ENCODE results near the gene SORCS1.
"Not testable (repeated sequence)": the region's sequence is repeated elsewhere in the genome, so short reads cannot be mapped to it uniquely, and the experiment has no call there.

SORCS1 gene

DNA sequence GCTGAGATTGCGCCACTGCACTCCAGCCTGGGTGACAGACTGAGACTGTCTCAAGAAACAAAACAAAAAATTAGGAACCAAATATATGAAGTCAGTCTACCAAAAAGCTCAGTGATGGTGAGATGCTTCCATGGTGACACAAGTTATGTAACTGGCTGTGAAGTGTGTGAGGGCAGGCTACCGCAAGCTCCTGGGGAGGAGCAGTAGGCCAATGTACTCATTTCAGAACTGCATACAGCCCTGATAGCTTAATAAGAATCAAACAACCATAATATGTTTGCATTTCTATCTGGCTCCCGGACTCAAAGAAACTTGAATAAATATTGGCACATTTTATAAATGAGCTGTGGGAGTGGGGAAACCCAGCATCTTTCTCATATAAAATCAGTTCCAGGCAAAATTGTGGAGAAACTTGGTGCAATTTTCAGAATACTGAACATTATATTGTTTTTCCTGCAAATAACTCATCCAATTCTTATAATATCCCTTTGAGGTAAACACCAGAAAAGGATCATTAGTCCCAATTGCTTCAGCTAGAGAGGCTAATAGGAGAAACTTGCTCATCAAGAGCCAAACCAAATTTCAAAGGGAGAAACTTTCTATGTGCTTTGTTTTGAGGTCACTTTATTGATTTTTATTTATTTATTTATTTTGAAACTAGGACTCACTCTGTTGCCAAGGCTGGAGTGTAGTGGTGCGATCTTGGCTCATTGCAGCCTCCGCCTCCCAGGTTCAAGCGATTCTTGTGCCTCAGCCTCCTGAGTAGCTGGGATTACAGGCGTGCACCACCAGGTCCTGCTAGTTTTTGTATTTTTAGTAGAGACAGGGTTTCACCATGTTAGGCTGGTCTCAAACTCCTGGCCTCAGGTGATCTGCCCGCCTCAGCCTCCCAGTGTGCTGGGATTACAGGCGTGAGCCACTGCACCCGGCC lies 127.0 kb downstream of the SORCS1 start:
- DNase-seq = no peak

DNA sequence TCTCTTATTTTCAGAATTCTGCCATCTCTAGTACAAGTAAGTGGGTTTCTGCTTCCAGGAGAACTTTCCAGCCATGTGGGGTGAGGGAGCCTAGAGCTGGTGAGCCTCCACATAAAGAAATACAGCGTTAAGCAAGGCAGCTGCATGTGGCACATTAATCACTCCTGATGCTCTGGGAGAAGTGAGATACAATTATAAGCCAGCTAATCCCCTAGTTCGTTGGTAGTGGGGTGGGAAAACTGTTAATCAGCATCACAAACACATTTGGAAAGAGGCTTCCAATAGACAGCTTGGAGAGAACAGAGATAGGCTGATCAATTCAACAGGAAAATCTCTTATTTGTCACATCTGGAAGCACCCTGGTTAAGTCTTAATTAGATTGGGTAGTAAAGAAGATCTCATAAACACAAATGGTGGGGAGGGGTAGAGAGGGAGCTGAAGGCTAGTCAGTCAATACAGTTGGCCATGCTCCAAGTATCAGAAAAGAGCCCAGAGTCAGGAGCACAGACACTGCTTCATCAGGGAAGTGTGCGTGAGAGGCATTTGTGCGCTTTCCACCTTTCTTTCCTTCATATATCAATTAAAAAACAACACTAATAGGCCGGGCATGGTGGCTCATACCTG lies 130.6 kb downstream of the SORCS1 start:
- DNase-seq = no peak

DNA sequence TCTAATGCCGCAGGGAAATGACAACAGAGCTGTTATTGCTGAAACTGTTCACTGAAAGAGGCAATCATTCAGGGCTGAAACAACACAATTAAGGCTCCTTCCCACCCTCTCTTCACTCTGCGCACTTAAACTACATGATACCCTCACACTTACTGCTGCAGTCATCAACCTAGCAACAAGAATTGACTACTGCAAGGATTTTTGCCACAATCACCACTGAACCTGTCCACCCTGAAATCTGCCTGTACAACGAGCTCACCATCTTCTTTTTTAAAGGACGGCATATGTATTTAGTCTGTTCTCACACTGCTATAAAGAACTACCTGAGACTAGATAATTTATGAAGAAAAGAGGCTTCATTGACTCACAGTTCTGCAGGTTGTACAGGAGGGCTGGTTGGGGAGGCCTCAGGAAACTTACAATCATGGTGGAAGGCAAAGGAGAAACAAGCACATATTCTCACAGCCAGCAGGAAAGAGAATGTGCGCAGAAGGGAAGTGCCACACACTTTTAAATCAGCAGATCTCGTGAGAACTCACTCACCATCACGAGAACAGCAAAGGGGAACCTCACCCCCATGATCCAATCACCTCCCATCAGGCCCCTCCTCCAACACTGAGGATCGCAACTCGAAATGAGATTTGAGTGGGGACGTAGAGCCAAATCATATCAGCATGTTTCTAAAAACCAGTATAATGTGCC lies 131.7 kb downstream of the SORCS1 start:
- no peak for DNase-seq

DNA sequence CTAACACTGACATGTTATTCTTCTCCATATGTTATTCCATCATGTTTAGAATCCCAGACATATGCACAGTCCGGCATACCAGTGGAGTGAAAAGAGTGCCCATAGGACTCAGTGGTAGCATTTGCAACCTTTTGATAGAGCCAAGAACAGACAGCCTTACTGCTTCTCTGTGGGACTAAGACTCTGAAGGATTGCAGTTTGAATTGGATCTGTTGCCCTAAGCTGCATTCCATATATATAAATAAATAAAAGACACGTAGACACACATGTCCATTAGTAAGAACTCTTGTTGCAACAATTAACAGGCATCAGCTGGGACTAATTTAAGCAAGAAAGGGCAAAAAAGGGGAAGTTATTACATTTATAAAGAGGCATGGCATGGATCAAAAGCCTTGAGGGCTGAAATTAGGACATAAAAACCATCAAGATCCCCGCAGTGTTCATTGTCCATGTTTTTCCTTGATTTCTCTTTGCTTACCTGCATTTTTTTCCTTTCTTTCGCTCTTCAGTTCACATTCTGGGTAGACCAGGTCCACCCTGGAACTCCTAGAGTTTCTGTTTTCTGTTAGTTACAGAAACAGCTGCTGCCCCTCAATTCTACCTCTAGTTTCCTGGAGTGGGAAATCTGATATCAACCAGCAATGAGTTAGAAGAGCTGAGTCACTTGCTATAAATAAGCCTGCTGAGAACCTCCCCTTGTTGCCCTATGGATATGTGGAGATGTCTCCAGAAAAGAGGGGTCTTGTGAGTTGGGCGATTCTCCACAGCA lies 132.4 kb downstream of the SORCS1 start:
- DNase-seq = no peak

DNA sequence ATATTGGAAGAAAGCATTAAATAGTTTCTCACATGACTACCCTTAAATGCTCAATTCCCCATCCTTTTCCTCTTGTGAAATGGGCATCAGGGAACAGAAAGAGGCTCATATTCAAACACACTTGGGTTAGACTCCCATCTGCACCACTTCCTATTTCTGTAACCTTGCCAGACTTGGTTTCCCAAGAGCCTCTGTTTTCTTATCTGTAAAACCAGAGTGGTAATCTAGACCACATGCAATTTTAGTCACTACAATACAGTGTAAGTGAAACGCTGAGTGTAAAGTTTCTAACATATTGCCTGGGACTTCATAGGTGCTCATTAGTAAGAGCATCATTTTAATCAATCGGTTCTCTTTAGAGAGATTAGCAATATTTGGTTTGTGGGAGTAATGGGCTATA lies 136.3 kb downstream of the SORCS1 start:
- DNase-seq = peak; percentile 14 to 15

DNA sequence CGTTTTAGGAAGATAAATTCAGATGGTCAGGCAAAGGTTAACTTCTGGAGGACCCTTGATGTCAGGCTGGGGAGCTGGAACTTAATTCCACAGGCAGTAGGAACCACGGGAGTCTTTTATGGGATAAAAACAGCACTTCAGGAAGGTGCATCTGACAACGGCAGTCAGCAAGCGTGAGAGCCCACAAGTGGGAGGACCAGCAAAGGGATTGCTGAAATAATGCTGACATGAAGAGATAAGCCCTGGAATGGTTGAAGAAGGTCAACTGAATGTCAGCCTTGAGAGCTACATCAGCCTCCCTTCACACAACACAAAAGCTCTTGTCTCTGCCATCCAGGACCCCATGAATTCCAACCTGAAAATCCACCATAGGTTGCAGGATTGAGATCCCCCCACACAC lies 138.8 kb downstream of the SORCS1 start:
- no peak for DNase-seq

DNA sequence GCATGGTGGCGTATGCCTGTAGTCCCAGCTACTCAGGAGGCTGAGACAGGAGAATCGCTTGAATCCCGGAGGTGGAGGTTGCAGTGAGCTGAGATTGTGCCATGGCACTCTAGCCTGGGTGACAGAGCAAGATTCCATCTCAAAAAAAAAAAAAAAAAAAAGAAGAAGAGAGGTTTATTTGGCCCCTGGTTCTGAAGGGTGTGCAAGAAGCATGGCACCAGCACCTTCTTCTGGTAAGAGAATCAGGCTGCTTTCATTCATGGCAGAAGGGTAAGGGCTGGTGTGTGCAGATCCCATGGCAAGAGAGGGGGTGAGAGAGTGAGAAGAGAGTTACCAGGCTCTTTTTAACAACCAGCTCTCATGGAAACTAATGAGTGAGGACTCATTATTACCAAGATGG lies 140.5 kb downstream of the SORCS1 start:
- DNase-seq = not testable (repeated sequence)

DNA sequence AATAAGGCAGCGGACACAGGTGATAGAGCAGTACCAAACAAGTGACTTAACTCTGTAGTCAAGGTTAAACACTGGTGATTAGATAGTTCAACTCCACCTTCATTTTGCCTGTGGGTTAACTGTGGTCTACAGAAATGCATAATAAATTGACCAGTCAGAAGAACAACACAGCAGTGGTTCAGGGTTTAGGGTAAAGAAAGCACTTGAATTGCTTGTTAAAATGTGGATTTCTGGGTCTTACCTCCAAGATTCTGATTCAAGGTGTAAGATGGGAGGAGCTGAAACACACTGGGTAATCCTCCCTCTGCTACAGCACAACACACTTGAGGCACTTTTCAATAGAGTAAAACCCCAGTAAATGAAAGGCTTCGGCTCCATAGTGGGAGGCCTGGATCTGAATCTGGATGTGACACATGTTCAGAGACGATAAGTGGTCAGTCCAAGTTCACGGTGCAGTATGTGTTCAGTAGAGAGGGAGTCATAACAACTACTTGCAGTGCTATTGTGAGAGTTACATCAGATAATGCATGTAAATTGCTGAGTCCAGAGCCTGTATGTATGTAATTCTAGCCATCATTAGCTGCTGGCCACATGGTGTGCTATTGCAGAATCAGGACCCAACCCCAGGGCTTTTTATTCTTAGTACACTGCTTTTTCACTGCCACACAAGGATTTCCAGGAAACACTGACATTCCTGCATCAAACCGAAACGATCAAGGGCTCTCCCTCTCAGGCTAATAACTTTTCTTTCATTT lies 141.7 kb downstream of the SORCS1 start:
- DNase-seq = no peak

DNA sequence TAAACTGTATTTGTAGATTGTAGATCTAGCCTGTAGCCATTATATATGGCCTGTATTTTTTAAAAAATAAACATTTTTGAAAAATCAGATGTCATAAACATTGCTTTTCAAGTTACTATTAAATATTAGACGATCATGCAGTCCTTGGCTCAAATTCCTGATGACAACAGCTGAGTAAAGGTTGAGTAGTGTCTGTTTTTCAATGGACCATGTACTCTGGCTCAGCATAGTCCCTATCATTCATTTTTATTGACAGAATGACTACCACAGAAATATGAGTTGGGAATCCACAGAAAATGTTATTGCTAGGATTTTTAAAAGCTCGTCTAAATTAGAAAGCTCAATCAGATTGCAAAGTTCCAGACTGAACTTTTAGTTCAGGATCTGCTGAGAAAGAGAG lies 145.4 kb downstream of the SORCS1 start:
- no peak for DNase-seq

DNA sequence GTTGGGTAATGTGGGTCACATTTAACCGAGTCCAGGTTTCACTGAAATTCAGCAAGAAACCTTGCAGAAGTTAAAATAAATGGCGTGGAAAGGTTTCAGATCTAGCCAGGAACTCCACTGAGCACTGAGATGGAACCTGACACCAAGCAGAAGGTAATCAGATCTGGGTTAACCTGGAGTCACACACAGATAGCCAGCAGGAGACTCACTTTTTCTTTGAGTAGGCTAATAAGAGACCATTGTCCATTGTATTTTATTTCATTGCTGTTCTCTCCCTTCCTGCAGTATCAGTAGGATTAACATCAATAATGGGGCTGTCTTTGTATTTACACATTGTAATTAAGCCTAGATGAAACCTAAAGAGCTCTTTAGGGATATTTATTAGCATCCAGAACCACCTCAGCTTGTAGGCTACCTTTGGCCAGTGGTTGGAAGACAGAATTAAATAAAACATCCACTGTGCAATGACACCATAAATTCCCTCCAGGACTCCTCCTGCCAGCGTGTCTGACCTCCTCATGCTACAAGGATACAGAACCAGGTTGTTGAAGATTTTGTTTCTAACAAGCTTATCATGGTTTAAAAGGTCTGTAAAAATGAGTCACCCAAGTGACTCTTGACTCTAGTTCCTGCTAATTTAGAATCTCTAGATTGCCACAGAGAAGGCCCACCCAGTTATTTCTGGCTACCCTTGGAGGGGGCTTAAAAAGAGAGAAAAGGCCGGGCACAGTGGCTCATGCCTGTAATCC lies 151.1 kb downstream of the SORCS1 start:
- no peak for DNase-seq

DNA sequence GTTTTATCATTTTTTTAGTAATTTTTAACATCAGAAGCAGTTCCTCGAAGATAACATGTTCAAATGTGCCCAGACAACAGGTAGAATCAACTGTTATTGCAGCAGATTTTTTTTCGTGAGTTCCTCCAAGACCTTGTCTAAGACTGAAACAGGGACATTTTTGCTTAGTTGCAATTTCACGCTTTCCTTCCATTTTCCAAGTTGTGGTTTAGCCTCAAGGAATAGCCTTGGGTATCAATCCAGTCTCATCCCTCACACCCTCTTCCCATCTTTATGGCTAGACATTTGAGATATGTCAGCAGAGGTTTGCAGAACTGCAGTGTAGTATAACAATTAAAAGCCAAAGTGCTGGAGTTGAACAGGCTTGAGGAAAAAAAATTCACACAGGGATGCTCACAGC lies 152.5 kb downstream of the SORCS1 start:
- no peak for DNase-seq

DNA sequence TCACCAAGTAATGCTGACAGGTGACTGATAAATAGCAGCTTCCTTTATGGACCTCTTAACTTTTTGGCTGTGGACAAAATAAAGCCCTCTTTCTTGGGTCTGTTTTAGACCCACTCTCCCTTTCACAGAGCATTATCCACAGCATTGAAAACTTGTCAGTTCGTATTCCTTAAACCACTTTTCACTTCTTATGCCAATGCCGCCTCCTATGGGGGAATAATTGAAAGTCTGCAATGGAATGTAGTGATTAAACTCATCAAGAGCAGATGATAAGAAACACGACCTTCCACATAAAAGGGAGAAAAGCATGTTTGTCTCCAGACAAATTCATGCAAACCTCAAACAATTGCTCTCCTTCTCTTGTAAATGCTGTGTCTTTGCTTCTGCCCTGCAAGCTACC lies 153.4 kb downstream of the SORCS1 start:
- no peak for DNase-seq

DNA sequence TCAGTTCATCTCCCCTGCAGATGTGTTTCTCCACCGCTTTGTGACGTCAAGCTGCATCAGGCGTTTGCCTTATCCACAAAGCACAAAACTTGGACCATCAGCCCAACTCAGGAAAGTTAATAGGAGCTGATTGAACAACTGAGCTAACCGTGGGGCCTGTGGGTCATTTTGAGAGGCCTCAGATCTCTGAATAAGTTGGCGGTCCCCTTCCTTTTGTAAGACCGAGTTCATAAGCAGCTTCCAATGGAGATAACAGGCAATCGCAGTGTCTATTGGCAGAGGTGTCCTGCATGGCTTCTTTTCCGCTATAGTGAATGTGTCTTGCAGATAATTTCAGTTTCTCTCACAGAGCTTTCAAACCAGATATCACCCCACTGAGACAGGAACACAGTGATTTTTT lies 154.0 kb downstream of the SORCS1 start:
- DNase-seq = no peak

DNA sequence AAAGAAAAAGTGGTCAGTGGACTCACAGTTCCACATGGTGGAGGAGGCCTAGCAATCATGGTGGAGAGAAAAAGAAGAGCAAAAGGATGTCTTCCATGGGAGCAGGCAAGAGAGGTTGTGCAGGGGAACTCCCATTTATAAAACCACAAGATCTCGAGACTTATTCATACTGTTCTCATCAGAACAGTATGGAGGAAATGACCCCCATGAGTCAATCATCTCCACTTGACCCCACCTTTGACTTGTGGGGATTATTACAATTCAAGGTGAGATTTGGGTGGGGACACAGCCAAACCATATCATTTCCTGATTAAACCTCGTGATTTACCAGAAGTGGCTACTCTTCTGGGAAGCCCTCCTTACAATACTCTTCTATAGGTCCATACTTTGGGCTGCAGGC lies 160.1 kb downstream of the SORCS1 start:
- DNase-seq = no peak

DNA sequence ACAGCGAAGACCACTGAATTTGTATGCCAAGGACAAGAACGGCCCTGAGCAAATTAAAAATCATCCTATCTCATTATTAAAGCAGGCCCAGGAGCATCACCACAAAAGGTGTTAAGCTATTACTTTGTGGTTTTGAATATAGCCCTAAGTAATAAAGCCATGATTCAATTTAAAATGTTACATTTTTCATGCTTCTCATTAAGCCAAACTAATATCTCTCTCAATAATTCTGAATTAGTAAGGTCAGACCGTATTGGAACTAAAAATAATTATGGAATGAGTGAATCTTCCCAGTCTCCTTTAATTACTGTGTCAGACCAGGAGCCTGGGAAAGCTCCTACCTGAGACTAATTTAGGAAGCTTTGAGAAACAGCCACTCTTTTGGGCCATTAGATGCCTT lies 162.4 kb downstream of the SORCS1 start:
- no peak for DNase-seq

DNA sequence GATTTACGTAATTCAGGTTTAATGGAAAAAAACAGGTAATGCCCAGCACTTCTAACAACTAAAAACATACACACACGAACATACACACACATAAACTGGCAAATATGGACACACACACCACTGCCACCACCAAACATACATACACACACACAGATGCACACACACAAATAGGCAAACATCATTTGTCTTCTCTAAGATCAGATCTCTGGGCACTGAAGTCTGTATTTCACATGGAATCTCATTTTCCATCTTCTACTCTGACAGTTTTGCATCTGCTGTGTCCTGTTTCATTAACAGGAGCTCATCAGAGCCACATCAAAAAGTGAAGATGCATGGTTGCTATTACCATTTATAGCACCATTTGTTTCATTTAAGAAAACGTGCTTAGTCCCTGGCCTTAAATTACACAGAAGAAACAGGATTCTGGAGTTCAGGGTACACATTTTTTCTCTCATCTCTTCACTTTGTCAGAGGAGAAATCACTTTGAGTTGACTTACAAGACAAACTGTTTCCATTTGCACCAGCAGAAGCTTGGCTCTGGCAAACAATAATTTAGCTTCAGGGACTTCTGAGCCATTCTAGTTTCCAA lies 165.3 kb downstream of the SORCS1 start:
- no peak for DNase-seq

DNA sequence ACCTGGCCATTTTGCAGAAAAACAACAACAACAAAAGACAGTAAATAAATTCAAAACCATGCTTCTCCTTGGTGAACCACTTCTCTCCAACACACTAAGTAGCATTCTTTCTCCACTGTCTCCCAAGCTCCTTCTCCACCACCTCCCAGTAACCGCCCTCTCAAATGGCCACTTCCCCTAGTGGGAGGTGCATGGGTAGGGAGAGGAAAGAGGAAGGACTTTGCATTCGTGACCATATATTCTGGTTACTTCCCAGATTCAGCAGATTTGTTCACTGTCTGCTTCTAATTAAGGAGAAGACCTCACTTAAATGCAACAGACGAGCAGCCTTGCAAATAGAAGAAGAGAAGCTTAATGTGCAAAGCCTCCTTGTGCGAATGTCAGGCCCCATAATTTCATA lies 166.8 kb downstream of the SORCS1 start:
- peak; percentile 16 to 28 for DNase-seq

DNA sequence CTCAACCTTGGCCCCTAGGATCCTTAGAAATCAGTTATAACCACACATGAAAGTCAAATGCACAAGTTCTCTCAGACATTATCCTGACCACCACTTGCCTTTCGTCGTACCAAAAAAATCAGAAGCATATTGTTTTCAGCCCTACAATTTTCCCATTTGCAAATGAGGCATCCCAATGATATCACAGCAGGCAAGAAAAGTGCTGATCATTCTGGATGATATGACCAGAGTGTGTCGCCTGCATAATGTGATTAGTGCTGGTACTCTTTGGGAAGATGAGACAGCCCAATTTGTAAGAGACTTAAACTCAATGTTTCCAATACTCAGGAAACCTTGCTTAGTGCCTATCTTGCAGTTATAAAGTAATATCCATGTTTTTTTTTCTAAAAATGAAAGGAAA lies 168.0 kb downstream of the SORCS1 start:
- DNase-seq = no peak

DNA sequence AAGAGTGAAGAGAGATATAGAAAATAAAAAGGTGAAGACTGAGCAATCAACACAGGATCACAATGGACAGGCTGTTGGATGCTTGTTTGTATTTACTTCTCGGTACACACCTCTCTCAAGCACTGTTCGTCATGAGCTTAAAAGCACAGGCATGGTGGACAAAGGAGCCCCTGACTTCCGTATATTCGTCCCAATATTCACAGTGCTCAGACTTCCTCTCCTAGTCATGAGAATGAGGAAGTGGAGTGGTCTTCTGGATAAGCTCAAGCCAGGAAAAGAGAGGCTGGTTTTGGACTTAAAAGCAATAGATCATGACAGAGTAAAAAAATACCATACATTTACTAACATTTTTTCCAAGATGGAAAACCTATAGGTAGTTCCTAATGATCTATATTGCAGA lies 172.5 kb downstream of the SORCS1 start:
- no peak for DNase-seq

DNA sequence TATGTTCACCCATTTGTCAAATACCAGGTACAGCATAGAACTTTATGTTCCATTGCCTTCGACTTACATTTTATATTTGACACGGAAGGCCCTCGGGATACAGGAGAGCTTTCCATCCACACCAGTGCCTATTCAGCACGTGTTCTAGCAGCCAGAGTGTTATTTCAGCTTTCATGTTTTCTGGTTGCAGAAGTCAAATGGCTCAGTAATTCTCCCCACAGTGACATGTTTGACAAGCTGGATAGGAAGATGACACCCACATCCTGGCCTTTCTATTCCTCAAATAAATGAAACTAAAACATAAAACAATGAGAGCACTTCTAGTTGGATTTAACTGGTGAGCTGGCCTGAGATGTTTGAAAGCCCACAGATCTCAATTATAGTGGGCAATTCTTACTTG lies 173.4 kb downstream of the SORCS1 start:
- DNase-seq = no peak

DNA sequence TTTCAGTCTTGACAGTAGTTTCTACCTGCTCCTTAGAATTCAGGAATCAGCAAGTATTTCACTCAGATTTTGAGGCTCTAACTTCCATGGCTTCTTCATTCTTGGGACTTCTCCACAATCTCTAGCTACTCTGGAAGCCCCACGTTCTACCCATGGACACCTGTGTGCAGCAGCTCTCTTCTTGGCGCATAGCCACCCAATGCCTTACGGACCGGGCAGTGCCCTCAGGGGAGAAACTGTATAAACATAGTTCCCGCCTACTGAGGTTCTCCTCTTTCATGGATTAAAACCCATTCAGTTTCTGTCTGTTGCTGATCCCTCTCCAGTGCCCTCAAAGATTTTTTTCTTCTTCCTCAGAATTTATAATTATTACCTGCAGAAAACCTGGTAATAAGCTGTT lies 177.1 kb downstream of the SORCS1 start:
- DNase-seq = no peak

Measured in AML-193 (cell line).